CD14-positive monocyte (primary cell): ENCODE results near the gene HECW1. TPM values are rescaled to one million over a fixed set of nuclear protein-coding genes. Genes with fewer than 3 reads are reported as not detected.

ENCODE experiments used
- DNase-seq, 3 donors: peaks; one replicate each; pipeline ENCODE4 v3.0.0-alpha.2; 2011 to 2022
- H2AFZ ChIP-seq: 2 replicates; pipeline ENCODE4 v1.6.0; 2012; ENCODE audit warnings: mild to moderate bottlenecking, low read depth, low read length, inconsistent platforms; ENCODE audit not compliant: insufficient read depth, poor library complexity, severe bottlenecking
- H3K27ac ChIP-seq, 2 donors: 1 replicate in 1 of 2; 2 replicates in 1 of 2; pipeline ENCODE4 v1.5.1; 2012 to 2013; ENCODE audit warnings: low read length in 2 of 2, control low read depth in 1 of 2, inconsistent platforms in 1 of 2, low read depth in 1 of 2, mild to moderate bottlenecking in 1 of 2
- H3K27me3 ChIP-seq, 2 donors: one replicate each; pipeline versions ENCODE4 v1.6.0 to v1.6.1; 2011 to 2013; ENCODE audit warnings: low read length in 2 of 2; ENCODE audit not compliant: control insufficient read depth in 2 of 2, insufficient read depth in 2 of 2
- H3K36me3 ChIP-seq, 2 donors: replicated peaks in 1 of 2; 1 replicate in 1 of 2; 2 replicates in 1 of 2; pipeline versions ENCODE4 v1.5.1 to v1.6.1; 2012 to 2013; ENCODE audit warnings: low read length in 2 of 2, control low read depth in 1 of 2, inconsistent platforms in 1 of 2, mild to moderate bottlenecking in 1 of 2; ENCODE audit not compliant: insufficient read depth in 2 of 2, control insufficient read depth in 1 of 2
- H3K4me1 ChIP-seq, 2 donors: 1 replicate in 1 of 2; 2 replicates in 1 of 2; pipeline versions ENCODE4 v1.5.1 to v1.6.1; 2012 to 2013; ENCODE audit warnings: low read length in 2 of 2, control low read depth in 1 of 2, inconsistent platforms in 1 of 2, mild to moderate bottlenecking in 1 of 2, moderate library complexity in 1 of 2; ENCODE audit not compliant: insufficient read depth in 2 of 2, control insufficient read depth in 1 of 2
- H3K4me2 ChIP-seq: replicated peaks from 2 replicates; pipeline ENCODE3; 2012; ENCODE audit warnings: low read length, moderate library complexity, mild to moderate bottlenecking; ENCODE audit not compliant: poor library complexity, severe bottlenecking; ENCODE audit errors: extremely low read depth
- H3K4me3 ChIP-seq, 3 experiments: fragments of 200-600 bp in 1 of 3; sonication (generic) in 1 of 3; replicated peaks in 1 of 3; 1 replicate in 2 of 3; 2 replicates in 1 of 3; pipeline ENCODE4 v1.5.1; 2011 to 2013; ENCODE audit warnings: low read length in 3 of 3, mild to moderate bottlenecking in 3 of 3, control low read depth in 2 of 3, low read depth in 2 of 3, inconsistent platforms in 1 of 3, moderate library complexity in 1 of 3
- H3K79me2 ChIP-seq: 2 replicates; pipeline ENCODE4 v1.6.0; 2012; ENCODE audit warnings: mild to moderate bottlenecking, control low read depth, inconsistent platforms, low read length, moderate library complexity; ENCODE audit not compliant: insufficient read depth
- H3K9ac ChIP-seq: 2 replicates; pipeline ENCODE4 v1.6.0; 2017; ENCODE audit warnings: low read length, mild to moderate bottlenecking; ENCODE audit not compliant: insufficient read depth, poor library complexity, severe bottlenecking
- H3K9me3 ChIP-seq, 2 donors: replicated peaks in 1 of 2; 1 replicate in 1 of 2; 2 replicates in 1 of 2; pipeline versions ENCODE4 v1.5.1 to v1.6.1; 2012 to 2013; ENCODE audit warnings: low read length in 2 of 2, control low read depth in 1 of 2; ENCODE audit not compliant: control insufficient read depth in 1 of 2, insufficient read depth in 1 of 2
- H4K20me1 ChIP-seq: 2 replicates; pipeline ENCODE4 v1.6.0; 2012; ENCODE audit warnings: mild to moderate bottlenecking, low read length, control low read depth, moderate library complexity; ENCODE audit not compliant: insufficient read depth
- H3K27ac Mint-ChIP-seq, 7 donors: one replicate each; pipeline ENCODE4 v1.8.0; 2020; ENCODE audit warnings: mild to moderate bottlenecking in 7 of 7, mixed read lengths in 7 of 7, moderate library complexity in 6 of 7, inconsistent platforms in 2 of 7
- H3K27me3 Mint-ChIP-seq, 3 donors: one replicate each; pipeline ENCODE4 v1.8.0; 2021 to 2022; ENCODE audit warnings: low read depth in 3 of 3, mild to moderate bottlenecking in 3 of 3, mixed read lengths in 3 of 3, moderate library complexity in 3 of 3, inconsistent platforms in 1 of 3
- H3K36me3 Mint-ChIP-seq, 2 donors: one replicate each; pipeline ENCODE4 v1.8.0; 2020; ENCODE audit warnings: mixed read lengths in 2 of 2, inconsistent platforms in 1 of 2, mild to moderate bottlenecking in 1 of 2
- H3K4me1 Mint-ChIP-seq: one replicate; pipeline ENCODE4 v1.8.0; 2020; ENCODE audit warnings: mild to moderate bottlenecking, mixed read lengths
- H3K4me3 Mint-ChIP-seq, 2 donors: one replicate each; pipeline ENCODE4 v1.8.0; 2020; ENCODE audit warnings: mild to moderate bottlenecking in 2 of 2, mixed read lengths in 2 of 2, moderate library complexity in 1 of 2
- H3K9me3 Mint-ChIP-seq, 7 donors: one replicate each; pipeline ENCODE4 v1.8.0; 2020 to 2022; ENCODE audit warnings: mixed read lengths in 7 of 7, mild to moderate bottlenecking in 6 of 7, moderate library complexity in 6 of 7, inconsistent platforms in 2 of 7
- WGBS: methylation state at CpG from one replicate; pipeline ENCODE4 v1.1.5; 2013; ENCODE audit warnings: missing lambda C conversion rate; ENCODE audit not compliant: insufficient coverage; 5-methylcytosine and 5-hydroxymethylcytosine counted together
- intact Hi-C, 2 donors: fragments of 100-400 bp; cut with micrococcal nuclease; formaldehyde crosslinking; loops; one replicate each; pipeline versions ENCODE4 v1.15.0 to v1.15.1; 2023
- polyA plus RNA-seq, 3 donors: library from polyadenylated mRNA; depleted of rRNA in 1 of 3; unstranded in 2 of 3; stranded (reverse) in 1 of 3; fragments of 300-500 nt in 2 of 3; fragments of >200 nt in 1 of 3; fragmentation: Illumina TruSeq in 2 of 3; gene quantifications; 1 replicate in 2 of 3; 2 replicates in 1 of 3; pipeline ENCODE4 v1.2.3, GENCODE V29; 2012 to 2021
- TF ChIP-seq, protein P1 (sequence below): fragments of 200-600 bp; IDR thresholded peaks from one replicate; pipeline ENCODE4 v1.8.0; 2022; ENCODE audit warnings: antibody characterized with exemption, mild to moderate bottlenecking

The HECW1 gene
- polyA plus RNA-seq, 3 donors: not detected

DNA sequence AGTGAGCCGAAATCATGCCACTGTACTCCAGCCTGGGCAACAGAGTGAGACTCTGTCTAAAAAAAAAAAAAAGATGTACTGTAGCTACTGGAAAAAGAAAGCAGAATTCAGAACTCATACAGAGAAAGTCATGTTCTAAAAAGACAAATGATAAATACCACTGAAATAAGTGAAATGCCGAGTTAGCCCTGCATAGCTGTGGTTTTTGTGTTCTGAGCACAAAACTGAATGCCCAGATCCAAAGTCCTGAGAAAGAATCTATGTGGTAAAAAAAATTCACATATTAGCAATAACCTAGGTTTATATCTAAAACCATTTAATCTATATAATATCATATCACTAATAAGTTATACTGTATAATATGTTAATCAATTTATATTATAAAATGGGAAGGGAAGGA is 29.3 kb upstream of the HECW1 start:
- Mint-ChIP-seq H3K27me3 (peaks cover 6 to 10% (median 7%) of the 10 kb centered on the region in 3 donors), H3K4me1 (no peaks in the 10 kb centered on the region), H3K4me3 (no peak overlapping the region), H3K36me3 (no peaks in the 10 kb centered on the region), H3K27ac (no peak overlapping the region), H3K9me3 (peaks cover 2 to 11% (median 3%) of the 10 kb centered on the region in 7 donors)
- Histone ChIP-seq H3K4me2 (no peak overlapping the region), H3K36me3 (no peaks in the 10 kb centered on the region), H3K4me1 (no peaks in the 10 kb centered on the region), H3K79me2 (no peaks in the 10 kb centered on the region), H3K9ac (no peak overlapping the region), H3K27ac (no peak overlapping the region), H3K4me3 (no peak overlapping the region), H3K9me3 (no peaks in the 10 kb centered on the region), H2AFZ (no peak overlapping the region), H4K20me1 (no peaks in the 10 kb centered on the region), H3K27me3 (no peaks in the 10 kb centered on the region)
- intact Hi-C loops: no loop called here
- TF ChIP-seq, protein P1, sequence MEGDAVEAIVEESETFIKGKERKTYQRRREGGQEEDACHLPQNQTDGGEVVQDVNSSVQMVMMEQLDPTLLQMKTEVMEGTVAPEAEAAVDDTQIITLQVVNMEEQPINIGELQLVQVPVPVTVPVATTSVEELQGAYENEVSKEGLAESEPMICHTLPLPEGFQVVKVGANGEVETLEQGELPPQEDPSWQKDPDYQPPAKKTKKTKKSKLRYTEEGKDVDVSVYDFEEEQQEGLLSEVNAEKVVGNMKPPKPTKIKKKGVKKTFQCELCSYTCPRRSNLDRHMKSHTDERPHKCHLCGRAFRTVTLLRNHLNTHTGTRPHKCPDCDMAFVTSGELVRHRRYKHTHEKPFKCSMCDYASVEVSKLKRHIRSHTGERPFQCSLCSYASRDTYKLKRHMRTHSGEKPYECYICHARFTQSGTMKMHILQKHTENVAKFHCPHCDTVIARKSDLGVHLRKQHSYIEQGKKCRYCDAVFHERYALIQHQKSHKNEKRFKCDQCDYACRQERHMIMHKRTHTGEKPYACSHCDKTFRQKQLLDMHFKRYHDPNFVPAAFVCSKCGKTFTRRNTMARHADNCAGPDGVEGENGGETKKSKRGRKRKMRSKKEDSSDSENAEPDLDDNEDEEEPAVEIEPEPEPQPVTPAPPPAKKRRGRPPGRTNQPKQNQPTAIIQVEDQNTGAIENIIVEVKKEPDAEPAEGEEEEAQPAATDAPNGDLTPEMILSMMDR: no peak
- no peak for DNase-seq
- WGBS: 71% methylated on average over 1 of the region's 2 CpGs

DNA sequence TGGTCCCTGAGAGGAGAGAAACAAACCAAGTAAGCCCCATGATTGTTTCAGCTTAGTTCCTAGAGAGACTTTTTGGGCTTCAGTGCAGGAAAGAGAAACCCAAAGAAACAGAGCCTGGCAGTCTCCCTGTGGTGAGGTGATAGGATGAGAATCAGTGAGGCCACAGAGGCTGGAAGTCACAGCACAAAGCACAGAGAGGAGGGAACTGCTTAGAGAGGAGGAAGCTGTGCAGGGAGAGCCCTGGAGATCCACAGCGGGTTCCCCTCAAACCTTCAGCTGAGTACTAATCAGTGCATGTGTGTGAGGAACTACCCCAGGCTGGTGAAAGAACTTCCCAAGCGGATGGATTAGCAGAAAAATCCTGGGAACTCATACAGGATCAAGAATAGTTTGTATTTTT is 27.4 kb upstream of the HECW1 start:
- H3K9me3 Mint-ChIP-seq: peaks cover 0 to 8% (median 3%) of the 10 kb centered on the region in 7 donors
- H3K27me3 Mint-ChIP-seq: peaks cover 6 to 9% (median 6%) of the 10 kb centered on the region in 3 donors
- H3K4me1 Mint-ChIP-seq: no peaks in the 10 kb centered on the region
- Histone ChIP-seq H3K4me3 (no peak overlapping the region), H3K9me3 (no peaks in the 10 kb centered on the region), H2AFZ (no peak overlapping the region), H3K27me3 (no peaks in the 10 kb centered on the region), H3K4me2 (no peak overlapping the region), H3K27ac (no peak overlapping the region), H3K36me3 (no peaks in the 10 kb centered on the region), H3K4me1 (no peaks in the 10 kb centered on the region), H4K20me1 (no peaks in the 10 kb centered on the region), H3K9ac (no peak overlapping the region), H3K79me2 (no peaks in the 10 kb centered on the region)
- WGBS: no CpG with 5 or more reads among the region's 2 CpGs
- no peak for DNase-seq
- TF ChIP-seq, protein P1: no peak
- H3K4me3 Mint-ChIP-seq: no peak overlapping the region
- H3K27ac Mint-ChIP-seq: no peak overlapping the region
- no peaks in the 10 kb centered on the region for H3K36me3 Mint-ChIP-seq
- intact Hi-C loops: no loop called here
